Fibroblast of gingiva (primary cell): ENCODE data around the gene DROSHA.

Source experiments
- DNase-seq: peaks from one replicate; pipeline ENCODE4 v3.0.0-alpha.2; 2011; ENCODE audit warnings: low read depth

Gene DROSHA

DNA sequence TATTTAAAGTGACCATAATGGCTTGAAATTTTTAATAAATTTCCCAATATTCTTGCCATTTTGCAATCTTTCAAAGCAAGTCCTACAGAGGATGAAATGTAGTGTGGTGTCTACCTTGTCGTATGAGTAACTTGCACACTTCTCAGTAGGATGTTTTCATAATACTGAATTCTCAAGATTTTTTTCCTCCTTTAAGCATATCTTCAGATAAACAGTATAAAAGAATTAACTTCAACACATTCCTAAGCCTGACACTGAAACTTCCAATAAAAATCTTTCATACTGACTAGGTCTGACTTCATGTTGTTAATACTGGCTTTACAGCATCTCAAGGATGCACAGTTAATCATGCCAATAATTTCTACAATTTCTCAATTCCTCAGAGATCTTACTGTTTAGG lies 62.0 kb downstream of the DROSHA start:
- DNase-seq: peak; percentile 1

DNA sequence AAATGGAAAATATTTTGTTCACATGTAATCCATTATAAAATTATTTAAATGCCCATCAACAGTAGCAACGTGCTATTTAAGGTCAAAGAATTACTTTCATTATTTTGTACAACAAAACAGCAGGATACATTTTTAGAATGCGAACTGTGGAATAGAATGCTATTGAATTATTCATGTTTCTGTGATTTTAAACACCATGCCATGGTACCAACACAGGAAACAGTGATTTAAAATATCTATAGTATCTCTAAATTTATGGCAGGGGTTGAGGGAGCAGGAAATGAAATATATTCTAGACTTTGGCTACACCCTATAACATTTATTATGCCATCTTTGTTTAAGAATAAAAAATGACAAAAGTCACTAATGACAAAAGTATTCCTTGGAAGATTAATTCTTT lies 62.4 kb downstream of the DROSHA start:
- DNase-seq: no peak

DNA sequence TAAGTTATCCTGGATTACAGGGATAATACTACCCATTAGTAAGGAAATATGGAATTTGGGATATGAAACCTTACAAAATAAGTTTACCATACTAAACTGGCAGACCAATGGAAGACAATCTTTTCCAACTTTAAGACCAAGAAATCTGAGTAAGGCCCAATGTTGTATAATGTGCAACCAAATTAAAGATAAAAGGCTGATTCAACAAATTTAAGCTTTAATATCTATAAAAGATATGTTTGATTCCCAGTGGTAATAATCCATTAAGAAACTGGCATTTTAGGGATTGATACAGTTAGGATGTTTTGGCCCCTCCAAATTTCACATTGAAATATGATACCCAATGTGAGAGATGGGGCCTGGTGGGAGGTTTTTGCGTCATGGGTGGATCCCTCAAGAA lies 66.6 kb downstream of the DROSHA start:
- DNase-seq: no peak

DNA sequence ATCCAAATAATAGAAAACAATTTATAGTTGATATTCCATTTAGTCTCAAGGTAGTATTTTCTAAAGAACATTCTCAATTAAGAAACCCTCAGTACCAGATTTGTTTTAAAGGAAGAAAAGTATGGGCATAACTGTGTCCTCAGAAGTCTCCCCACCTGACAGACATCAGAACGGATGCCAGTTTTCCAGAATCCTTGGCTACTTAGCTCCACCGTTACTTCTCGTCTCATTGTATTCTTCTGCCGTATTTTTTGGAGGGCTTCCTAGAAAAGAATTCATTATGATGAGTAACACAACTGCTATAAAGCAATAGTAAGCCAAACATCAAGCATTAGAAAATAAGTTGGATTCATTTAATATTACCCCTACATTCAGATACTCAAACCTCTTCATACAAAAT lies 67.8 kb downstream of the DROSHA start:
- DNase-seq: no peak

DNA sequence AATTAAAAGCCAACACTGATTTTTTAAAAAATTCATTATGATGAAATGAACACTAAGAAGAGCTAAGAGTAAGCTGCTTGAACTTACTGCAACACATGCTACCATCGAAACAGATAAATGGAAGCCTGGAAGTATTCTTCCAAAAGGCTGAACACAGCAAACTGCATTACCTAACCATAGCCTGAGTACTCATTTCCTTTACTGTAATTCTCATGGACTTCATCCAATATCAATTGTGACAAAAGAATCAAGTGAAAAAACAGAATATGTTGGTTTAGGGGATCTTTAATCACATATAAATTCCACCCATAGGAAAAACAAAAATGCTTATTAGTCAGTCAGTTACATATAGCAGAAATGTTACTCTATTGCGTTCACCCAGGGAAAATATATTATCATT lies 68.5 kb downstream of the DROSHA start:
- DNase-seq: no peak

DNA sequence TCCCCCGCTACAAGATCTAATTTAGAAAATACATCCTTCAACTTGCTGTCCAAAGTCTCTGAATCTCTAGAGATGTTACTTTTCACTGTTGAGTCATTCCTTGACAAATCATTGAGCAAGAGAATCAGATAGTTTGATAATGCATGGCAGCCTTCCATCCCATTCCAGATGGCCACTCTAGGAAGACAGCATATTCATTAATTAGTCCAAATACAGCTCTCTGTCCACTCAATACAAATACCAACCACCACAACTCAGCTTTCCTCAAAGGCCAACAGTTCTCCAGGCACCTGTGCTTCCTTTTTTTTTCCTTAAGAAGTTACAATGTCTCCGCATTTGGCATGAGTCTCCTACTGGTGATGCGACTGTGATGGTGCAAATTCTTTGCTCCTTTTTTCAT lies 72.3 kb downstream of the DROSHA start:
- no peak for DNase-seq

DNA sequence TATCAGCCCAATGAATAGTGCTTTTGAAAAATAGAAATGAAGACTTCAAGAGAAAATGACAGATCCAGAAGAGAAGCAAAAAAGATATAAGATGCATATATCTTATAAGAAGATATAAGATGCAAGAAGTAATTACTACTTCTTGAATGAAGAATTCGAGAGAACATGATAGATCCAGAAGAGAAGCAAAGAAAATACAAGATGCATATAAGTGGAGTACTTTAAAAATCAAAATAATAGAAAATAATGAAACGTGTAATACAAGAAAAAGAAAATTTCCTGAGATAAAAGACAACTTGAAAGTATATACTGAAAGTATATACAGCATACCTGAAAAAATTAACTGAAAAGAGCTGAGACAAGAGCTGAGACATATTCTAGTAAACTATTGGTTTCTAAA lies 76.7 kb downstream of the DROSHA start:
- no peak for DNase-seq

DNA sequence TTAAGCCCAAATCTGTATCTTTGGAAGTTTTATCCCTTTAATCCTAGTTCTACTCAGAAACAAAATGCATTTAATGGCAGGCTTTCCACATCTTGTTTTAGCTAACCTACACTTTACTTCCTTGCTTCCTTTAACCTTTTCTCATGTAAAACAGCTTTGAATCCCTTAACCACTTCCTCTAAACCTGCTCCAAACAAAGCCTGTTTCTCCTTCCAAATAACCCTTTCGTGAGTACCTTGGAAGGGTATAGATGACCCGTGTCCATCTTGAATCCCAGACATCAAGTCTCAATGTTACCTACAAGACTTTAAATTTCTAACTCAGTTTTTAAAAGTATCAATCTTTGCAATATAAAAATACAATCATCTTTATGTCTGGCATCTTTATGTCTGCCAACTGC lies 78.4 kb downstream of the DROSHA start:
- DNase-seq: no peak

DNA sequence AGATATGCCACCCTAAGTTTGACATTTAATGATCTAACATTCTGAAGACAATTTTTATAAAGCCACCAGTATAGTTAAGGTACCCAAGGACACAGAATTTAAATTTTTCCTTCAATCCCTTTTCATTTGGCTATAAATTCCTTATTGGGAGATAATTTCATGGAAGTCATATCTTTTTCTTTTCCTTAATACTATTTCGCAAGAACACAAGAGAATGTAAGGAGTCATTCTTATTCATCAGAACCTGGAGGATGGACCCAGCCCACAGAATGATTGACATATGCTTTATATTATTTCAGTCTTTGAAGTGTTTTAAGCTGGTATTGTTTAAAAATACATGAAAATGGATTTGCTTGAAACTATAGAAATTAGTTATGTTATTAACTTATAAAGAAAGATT lies 79.6 kb downstream of the DROSHA start:
- no peak for DNase-seq

DNA sequence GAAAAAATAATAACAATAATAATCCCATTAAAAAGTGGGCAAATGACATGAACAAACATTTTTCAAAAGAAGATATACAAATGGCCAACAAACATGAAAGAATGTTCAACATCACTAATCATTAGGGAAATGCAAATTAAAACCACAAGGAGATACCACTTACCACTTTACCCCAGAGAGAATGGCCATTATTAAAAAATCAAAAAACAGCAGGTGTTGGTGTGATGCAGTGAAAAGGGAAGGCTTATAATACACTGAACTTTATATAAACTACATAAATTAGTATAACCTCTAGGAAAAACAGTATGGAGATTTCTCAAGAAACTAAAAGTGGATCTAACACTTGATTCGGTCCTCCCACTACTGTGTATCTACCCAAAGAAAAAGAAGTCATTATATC lies 81.9 kb downstream of the DROSHA start:
- no peak for DNase-seq

DNA sequence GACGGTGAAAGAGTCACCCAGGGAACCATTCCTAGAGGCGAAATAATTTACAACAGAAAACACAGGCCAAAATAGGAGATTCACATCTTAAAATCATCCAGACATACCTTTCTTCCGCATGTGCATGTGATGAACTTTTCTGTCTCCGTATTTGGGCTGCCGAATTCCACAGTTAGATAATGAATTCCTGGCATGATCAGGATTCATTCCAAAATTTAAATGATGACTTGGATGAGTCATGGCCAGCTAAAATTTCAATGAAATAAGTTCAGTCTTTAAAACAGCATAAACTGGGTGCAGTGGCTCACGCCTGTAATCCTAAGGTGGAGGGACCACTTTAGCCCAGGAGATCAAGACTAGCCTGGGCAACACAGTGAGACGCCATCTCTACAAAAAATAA lies 82.7 kb downstream of the DROSHA start:
- peak; percentile 36 for DNase-seq

DNA sequence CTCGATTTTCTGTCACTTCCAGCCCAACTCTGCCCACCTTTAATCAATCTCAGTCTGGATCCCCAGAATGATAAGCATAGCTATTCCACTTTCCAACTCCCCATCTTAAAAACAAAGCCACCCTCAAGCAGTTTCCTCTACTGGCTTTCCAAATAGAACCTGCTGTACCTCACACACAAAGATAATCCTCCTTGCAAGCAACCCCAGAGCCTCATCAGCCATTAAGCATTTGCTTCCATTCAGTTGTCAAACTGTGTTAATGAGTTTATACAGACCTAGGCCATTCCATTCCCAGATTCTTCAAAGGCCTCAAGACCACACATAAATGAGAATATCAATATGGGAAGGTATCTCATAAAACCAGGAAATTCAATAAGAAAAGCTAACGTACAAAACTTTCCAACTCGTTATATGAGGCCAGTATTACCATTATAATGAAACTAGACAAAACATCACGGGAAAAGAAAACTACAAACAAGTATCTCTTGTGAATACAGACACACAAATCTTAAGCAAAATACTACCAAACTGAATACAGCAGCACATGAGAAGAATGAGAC lies 86.8 kb downstream of the DROSHA start:
- DNase-seq: no peak

DNA sequence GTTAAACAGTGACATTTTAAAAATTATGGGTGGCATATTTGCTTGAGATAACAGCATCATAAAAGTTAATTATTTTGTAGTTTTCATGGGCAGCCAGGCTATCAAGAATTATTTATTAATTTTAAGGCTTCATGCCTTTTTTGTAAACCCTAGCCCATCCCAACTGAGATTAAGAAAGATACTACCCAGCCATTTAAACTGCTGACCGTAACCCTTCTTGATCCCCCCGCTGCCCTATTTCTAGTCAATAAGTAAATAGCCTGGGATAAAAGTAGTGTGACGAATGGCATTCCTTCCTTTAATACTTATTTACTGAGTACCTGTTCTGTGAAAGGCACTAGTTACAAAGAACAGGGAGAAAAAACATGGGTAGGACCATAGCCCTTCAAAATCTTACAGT lies 88.3 kb downstream of the DROSHA start:
- no peak for DNase-seq

DNA sequence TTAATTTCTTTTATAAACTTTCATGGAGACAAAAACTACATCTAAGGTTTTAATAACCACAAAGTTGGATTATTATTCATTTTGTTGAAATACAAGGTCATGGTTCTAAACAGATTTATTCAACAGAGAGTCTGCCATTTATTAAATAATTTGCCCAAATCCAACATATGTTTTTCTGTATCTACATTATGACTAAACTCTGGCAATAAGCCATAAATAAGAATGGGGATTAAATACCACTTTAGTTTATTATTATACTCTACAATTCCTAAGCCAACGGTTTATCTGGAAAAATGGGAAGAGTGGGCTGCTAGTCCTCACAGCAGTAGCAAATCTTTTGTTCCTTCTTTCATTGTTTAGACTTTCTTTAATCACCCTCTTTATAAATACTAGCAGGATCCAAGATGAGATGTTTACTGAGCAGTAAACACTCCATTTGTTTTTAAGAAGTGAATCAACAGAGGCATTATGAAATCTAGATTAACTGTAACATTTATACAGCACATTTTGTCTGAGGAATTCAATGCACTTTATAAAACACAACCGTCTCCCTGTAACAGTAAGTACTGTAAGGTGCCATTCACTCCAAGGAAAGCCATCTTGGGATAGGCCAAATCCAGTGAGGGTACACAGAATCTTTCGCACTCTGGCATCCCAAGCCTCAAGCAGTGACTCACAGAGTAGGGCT lies 89.7 kb downstream of the DROSHA start:
- peak; percentile 41 for DNase-seq

DNA sequence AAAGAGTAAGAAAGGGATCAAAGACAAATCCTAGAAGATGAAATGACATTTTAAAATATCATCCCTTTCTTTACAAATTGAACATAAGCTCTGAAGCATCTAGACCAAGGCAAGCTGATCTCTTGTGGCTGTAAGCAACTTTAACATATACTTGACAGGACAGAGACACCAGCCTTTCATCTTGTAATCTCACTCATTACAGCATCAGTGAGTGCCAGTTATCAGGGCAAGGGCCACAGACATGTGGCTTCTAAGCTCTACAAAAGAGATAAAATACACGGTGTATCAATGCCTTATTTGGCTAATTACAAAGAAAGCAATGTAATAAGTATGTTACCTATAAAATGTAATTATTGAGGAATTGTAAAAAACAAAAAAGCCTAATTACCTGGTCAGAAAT lies 95.0 kb downstream of the DROSHA start:
- DNase-seq: no peak

DNA sequence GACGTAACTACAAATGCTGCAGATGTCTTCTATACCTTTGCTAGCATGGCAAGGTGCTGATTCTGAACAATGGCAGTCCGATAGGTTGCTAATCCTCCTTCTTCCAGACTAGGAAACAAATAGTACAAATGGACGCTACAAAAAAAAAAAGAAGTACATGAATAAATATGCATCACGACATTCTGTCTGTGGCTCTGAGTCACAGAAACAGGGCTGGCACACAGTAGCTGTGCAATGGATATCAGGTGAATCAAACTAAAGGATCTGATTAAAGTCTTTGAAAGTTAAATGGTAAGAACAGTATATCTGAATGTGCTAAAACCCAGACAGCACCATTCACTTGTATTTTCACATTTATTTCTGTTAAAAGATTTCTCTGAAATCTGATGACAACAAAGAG lies 96.2 kb downstream of the DROSHA start:
- DNase-seq: no peak

DNA sequence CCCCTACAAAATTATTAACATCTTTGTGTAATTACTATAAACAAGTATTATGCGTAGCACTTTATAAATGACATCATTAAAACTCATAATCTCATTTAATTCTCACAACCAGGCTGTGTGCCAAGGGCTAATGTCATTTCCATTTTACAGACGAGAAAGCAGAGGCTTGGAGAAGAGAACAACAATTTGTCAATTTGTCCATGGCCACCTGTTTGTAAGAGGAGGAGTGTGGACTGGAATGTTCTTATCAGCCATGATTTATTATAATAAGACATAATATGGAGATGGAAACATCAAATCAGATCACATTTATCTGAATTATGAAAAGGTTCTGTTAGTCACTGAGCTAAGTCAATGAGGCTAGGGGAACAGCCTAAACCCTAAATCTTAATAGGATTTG lies 97.0 kb downstream of the DROSHA start:
- DNase-seq: no peak

DNA sequence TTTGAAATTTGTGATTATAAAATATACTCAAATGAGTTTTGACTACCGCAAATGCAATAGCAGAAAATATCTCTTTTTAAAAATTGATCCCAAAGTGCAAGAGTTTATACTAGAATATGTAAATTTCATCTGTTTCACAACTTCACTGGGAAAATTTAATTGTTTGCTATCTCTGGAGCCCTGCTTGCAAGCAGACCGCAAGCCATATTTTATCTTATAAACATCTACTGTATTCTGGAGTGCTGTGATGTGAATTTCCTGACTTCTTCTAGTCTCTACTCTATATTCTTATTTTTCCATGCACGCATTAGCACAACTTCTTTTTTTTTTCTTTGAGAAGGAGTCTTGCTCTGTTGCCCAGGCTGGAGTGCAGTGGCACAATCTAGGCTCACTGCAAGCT lies 98.7 kb downstream of the DROSHA start:
- DNase-seq: no peak

DNA sequence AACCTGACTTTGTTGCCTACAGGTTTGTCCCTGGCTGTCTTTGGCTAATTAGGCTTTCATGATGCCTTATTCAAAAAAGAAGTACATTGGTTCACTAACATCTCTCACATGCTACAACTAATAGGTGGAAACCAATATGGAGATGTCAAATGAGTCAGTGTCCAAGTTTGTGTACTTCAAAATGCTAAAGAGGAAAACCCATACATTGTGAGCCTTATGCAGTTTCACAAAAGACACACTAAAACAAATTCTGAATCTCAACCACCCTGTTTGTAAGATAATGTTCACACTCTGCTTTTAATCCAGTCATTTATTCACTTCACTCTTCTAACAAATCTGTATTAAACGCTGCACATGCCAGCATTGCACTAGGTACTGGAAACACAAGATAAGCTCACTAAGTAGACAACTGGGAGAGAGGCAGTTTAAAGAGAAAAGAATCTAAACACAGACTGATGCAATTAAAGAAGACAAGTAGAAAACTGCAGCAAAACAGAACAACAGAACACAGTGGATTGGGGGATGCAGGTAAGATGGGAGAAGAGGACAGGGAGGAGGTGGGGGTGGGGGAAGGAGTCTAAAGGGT lies 104.1 kb downstream of the DROSHA start:
- no peak for DNase-seq

DNA sequence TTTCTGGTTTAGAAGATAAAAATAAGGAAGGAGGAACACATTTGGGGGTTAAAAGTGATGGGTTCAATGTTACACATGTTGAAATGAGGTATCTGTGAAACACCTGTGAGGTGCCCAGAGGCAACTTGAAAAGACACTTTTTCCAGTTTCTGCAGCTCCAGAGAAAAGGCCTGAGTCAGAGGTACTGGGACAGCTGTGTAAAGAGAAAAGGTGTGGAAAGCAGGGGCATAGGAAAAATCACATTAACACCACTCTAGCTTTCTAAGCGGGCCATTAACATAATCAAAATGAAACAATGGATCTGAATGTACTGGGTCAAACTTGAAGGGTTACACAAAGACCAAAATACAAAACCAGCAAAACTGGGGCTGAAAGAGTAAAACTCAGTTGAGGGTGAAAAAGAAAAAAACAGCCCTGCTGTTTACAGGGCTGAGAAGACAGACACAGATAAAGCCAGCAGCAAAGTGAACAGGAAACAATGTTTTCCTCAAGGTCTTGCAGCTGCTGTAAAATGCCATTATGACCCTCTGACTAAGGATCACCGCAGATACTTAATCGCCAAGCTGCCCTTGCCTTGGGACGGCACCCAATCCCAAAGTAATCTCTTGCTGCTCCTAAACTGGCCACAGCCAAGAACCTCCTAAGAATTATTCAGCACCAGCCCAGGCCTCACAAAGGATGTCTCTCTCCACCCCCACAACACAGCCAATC lies 104.7 kb downstream of the DROSHA start:
- no peak for DNase-seq

DNA sequence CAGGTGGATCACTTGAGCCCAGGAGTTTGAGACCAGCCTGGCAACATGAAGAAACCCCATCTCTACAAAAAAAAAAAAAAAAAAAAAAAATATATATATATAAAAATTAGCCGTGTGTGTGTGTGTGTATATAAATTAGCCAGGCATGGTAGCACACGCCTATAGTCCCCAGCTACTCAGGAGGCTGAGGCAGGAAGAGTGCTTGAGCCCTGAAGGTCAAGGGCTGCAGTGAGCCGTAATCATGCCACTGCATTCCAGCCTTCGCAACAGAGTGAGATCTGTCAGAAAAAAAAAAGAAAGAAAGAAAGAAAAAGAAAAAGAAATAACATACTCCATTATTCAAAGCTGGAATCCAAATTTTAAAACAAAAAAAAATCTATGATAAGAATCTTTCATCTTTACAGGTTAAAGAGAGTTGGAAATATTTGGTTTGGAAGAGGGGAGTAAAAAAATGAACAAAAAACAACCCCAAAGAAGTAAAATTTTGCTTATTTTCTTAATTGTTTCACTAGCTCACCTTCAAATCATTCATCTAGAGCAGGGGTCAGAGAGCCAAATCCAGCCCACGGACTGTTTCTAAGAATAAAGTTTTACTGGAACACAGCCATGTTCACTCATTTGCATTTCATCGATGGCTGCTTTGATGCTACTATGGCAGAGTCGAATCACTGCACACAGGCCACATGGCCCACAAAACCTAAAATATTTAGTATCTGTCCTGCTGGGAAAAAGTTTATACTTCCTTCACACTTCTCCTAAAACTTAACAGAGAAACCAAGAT lies 109.9 kb downstream of the DROSHA start:
- DNase-seq: no peak

DNA sequence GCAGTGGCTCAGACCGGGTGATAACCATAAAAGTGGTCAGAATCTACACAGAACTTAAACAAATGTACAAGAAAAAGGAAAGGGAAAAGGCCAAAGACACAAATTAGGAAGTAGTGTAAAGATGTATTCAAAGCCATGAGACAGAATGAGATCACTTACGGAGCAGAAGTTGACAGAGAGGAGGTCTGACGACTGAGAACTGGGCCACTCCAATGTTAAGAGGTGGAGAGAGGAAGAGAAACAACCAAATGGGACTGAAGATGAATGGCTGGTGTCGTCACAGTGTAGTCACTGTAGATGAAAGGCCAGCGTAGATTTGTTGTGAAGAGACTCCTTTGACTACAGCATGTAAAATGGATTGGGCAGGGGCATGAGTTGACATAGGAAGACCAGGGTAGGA lies 114.4 kb downstream of the DROSHA start:
- DNase-seq: no peak

DNA sequence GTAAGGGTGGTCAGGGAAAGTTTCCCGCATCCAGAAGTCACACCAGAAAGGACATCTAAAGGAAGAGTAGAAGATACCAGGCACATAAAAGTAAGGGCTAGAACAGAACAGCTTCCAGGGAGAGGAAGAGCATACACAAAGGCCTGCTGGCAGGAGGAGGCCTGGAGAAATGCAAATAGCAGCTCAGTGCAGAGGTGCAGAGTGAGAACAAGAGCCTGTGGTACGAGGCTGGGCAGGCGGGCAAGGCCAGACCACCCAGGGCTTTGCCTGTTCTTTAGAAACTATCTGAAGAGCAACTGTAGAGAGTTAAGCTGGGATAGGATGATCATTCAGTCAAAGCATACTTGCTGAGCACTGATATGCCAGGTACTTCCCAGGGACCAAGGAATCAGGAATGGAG lies 115.3 kb downstream of the DROSHA start:
- no peak for DNase-seq
